CD4-positive, alpha-beta T cell treated with Interleukin-15 for 4 hours (primary cell): ENCODE data around the gene ACSBG1.

Experiments
- DNase-seq: peaks from one replicate; pipeline ENCODE4 v3.0.0-alpha.2; 2020; ENCODE audit warnings: low spot score

Gene ACSBG1

GRCh38 chr15:78220713-78221112 is 13.7 kb downstream of the ACSBG1 start:
- no peak for DNase-seq

- DNase-seq, result no peak
Measured at GRCh38 chr15:78216276-78217104, 17.9 kb downstream of the ACSBG1 start.

GRCh38 chr15:78213956-78214355 is 20.4 kb downstream of the ACSBG1 start:
- no peak for DNase-seq

GRCh38 chr15:78213425-78213750 is 21.0 kb downstream of the ACSBG1 start:
- DNase-seq, result no peak

GRCh38 chr15:78212546-78213424 is 21.6 kb downstream of the ACSBG1 start:
- no peak for DNase-seq

- DNase-seq, result no peak
Measured at GRCh38 chr15:78212008-78212407, 22.4 kb downstream of the ACSBG1 start.

GRCh38 chr15:78211189-78211921 is 23.0 kb downstream of the ACSBG1 start:
- no peak for DNase-seq

- no peak for DNase-seq
Measured at GRCh38 chr15:78210349-78210717, 24.0 kb downstream of the ACSBG1 start.

GRCh38 chr15:78209646-78210348 is 24.6 kb downstream of the ACSBG1 start:
- no peak for DNase-seq

GRCh38 chr15:78208887-78209645 is 25.3 kb downstream of the ACSBG1 start:
- DNase-seq, result no peak

GRCh38 chr15:78208341-78208844 is 26.0 kb downstream of the ACSBG1 start:
- DNase-seq, result no peak

GRCh38 chr15:78207641-78208340 is 26.6 kb downstream of the ACSBG1 start:
- DNase-seq, result no peak

- no peak for DNase-seq
Measured at GRCh38 chr15:78207110-78207458, 27.3 kb downstream of the ACSBG1 start.

GRCh38 chr15:78206326-78207109 is 27.8 kb downstream of the ACSBG1 start:
- no peak for DNase-seq

- no peak for DNase-seq
Measured at GRCh38 chr15:78205856-78206255, 28.5 kb downstream of the ACSBG1 start.

GRCh38 chr15:78205337-78205736 is 29.0 kb downstream of the ACSBG1 start:
- no peak for DNase-seq

- no peak for DNase-seq
Measured at GRCh38 chr15:78204351-78205309, 29.7 kb downstream of the ACSBG1 start.
